Hepatocyte (in vitro differentiated cells): ENCODE results near the gene COBL.

Source experiments
- EZH2 ChIP-seq: fragments of 200-600 bp; sonication (generic); IDR thresholded peaks from 2 replicates; pipeline ENCODE4 v1.6.1; 2016; ENCODE audit warnings: antibody characterized with exemption, mild to moderate bottlenecking, borderline replicate concordance
- EZH2phosphoT487 ChIP-seq: fragments of 200-600 bp; sonication (generic); IDR thresholded peaks from one replicate; pipeline ENCODE4 v1.6.1; 2018; ENCODE audit warnings: antibody characterized with exemption, mild to moderate bottlenecking, low read depth, moderate library complexity; ENCODE audit not compliant: unreplicated experiment, severe bottlenecking
- TF ChIP-seq, protein P1 (sequence below): fragments of 200-600 bp; sonication (generic); IDR thresholded peaks from 2 replicates; pipeline ENCODE4 v1.5.1; 2016; ENCODE audit warnings: antibody characterized with exemption, mild to moderate bottlenecking; ENCODE audit not compliant: poor library complexity

GRCh38 chr7:51238981-51239495 lies 77.6 kb downstream of the COBL start:
- TF ChIP-seq, protein P1, sequence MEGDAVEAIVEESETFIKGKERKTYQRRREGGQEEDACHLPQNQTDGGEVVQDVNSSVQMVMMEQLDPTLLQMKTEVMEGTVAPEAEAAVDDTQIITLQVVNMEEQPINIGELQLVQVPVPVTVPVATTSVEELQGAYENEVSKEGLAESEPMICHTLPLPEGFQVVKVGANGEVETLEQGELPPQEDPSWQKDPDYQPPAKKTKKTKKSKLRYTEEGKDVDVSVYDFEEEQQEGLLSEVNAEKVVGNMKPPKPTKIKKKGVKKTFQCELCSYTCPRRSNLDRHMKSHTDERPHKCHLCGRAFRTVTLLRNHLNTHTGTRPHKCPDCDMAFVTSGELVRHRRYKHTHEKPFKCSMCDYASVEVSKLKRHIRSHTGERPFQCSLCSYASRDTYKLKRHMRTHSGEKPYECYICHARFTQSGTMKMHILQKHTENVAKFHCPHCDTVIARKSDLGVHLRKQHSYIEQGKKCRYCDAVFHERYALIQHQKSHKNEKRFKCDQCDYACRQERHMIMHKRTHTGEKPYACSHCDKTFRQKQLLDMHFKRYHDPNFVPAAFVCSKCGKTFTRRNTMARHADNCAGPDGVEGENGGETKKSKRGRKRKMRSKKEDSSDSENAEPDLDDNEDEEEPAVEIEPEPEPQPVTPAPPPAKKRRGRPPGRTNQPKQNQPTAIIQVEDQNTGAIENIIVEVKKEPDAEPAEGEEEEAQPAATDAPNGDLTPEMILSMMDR: no peak
- TF ChIP-seq EZH2 (no peak), EZH2phosphoT487 (no peak)
